Anterior cingulate cortex (tissue), 58 donors: Measurements from ENCODE around the gene LILRB2.
"Not testable (repeated sequence)": the region's sequence is repeated elsewhere in the genome, so short reads cannot be mapped to it uniquely, and the experiment has no call there.

ENCODE experiments used
- DNase-seq, 58 donors: peaks; one replicate each; lab custom pipeline; 2025; lab: John Stamatoyannopoulos, UW

LILRB2 gene

DNA sequence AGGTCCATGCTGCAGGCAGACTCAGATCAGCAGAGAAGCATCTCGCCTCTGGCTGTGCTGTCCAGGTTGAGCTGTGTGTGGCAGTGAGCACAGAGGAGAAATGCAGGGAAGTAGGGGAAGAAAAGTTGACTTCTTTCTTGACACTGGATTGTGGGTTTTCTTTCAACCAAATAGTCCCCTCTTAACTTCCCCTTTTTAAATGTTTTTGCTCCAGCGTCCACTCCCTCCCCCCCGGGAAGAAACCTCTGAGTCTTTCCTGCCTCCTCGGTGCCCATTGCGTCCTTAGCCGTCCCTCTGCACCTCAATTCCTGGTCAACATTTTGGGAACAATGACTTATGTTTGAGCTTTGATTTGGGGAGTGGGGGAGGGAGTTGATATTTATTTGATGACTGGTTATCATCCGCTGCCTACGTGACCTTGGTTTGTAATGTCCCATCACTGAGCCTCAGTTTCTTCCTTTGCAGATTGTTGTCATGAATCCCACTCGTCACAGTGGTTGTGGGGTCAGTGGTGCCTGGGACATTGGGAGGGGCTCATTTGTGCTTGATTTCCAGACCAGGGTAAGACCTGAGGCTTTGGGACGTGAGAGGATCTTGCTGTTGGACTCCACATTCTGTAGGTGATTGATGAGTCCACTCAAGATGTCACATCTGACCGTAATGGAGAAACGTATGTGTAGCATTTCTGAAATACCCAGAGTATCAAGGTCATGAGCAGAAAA lies at the start of gene LILRB2:
TSS of gene LILRB2 (minus strand) at position 104 of the 722 bp plus-strand sequence. CDS start 614 bp downstream, outside the sequence.
- DNase-seq, result peak in 1 of 58 donors; percentile 4

DNA sequence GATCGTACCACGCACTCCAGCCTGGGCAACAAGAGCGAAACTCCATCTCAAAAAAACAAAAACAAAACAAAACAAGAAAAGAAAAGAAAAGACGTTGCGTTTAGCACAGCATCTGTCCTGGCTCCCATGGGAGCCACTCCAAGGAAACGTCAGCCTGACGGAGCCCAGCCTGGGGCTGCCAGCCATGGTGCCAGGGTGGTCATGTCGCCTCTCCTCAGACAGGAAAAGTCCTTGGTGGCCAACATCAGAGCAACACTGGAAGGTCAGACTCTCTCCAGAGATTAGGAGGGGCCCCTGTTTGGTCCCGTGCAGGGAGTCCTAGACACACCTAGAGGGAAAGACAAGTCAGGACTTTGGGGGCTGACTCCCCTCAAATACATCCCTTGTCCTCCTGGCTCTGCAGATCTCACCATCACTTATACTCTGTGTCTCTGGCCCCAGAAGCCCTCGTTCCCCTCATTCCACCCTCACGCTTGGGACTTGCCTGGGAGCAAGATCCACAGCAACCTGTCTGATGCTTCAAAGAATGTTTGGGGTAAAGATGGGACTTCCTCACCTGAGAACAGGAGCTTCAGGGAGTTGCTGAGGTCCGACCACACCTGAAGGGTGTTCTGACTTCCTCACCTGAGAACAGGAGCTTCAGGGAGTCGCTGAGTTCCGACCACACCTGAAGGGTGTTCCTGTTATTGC lies 48.7 kb upstream of the LILRB2 start:
- DNase-seq, result no peak

GRCh38 chr19:54328781-54329180 lies 47.9 kb upstream of the LILRB2 start:
- DNase-seq, result not testable (repeated sequence)

DNA sequence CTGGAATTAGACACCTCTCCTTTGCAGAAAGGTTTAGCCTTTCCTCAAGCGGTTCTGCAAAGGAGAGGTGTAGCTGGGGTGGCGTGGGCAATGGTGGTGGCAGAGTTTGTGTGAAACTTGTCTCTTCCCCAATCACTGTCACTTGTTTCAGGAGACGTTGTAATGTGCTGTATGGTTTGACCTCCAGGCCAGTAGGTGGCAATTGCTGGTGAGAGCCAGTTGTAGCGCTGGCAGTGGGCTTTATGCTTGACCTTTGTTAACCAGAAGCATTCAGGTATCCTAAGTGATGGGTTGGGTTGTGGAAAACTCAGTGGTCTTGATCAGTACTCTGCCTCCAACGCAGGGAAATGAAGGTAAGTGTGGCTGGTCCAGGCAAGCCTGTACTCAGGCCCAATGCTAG lies 44.7 kb upstream of the LILRB2 start:
- no peak for DNase-seq

GRCh38 chr19:54325194-54325621 lies 44.3 kb upstream of the LILRB2 start:
- DNase-seq, result peak in 7 of 58 donors; percentile 1 to 33 (median 10)

- no peak for DNase-seq
These were observed 43.2 kb upstream of the LILRB2 start for GRCh38 chr19:54324071-54324470.

DNA sequence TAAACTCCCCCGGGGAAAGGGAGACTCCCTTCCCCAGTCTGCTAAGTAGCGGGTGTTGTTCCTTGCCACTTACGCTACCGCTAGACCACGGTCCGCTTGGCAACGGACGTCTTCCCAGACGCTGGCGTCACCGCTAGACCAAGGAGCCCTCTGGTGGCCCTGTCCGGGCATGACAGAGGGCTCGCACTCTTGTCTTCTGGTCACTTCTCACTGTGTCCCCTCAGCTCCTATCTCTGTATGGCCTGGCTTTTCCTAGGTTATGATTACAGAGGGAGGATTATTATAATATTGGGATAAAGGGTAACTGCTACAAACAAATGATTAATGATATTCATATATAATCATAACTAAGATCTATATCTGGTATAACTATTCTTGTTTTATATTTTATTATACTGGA lies 42.0 kb upstream of the LILRB2 start:
- not testable (repeated sequence) for DNase-seq

DNA sequence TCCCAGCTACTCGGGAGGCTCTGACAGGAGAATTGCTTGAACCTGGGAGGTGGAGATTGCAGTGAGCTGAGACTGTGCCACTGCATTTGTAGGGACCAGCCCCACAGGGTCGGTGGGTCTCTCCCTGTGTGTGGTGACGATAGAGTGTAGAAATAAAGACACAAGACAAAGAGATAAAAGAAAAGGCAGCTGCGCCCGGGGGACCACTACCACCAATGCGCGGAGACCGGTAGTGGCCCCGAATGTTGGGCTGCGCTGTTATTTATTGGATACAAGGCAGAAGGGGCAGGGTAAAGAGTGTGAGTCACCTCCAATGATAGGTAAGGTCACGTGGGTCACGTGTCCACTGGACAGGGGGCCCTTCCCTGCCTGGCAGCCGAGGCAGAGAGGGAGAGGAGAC lies 41.4 kb upstream of the LILRB2 start:
- DNase-seq, result not testable (repeated sequence)

- no peak for DNase-seq
These were observed 39.2 kb upstream of the LILRB2 start for GRCh38 chr19:54319892-54320670.

DNA sequence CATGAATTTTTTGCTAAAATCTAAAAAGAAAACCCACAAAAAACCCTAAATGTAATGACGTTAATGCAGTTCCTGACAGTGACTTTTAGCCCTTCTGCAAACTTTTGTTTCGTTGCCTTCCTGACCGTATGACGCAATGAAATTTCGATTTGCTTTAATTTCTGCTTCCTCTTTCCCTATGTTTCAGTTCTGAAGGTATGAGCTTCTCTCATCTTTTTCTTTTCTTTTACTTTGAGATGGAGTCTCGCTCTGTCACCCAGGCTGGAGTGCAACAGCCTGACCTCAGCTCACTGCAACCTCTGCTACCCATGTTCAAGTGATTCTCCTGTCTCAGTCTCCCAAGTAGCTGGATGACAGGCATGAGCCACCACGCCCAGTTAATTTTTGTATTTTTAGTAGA lies 38.1 kb upstream of the LILRB2 start:
- no peak for DNase-seq

DNA sequence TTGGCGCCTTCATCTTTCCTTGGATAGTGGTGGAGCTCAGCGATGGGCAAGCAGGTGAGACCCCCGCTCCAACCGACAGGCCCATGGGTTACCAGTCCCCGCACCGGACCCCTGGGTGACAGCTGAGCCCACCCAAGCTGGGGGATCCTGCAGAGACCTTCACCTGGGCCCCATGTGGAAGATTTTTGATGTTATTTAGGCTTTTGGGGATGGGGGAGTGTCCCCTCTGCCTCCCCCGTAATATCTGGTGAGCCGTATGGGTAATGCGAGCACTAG lies 37.0 kb upstream of the LILRB2 start:
- DNase-seq, result no peak

DNA sequence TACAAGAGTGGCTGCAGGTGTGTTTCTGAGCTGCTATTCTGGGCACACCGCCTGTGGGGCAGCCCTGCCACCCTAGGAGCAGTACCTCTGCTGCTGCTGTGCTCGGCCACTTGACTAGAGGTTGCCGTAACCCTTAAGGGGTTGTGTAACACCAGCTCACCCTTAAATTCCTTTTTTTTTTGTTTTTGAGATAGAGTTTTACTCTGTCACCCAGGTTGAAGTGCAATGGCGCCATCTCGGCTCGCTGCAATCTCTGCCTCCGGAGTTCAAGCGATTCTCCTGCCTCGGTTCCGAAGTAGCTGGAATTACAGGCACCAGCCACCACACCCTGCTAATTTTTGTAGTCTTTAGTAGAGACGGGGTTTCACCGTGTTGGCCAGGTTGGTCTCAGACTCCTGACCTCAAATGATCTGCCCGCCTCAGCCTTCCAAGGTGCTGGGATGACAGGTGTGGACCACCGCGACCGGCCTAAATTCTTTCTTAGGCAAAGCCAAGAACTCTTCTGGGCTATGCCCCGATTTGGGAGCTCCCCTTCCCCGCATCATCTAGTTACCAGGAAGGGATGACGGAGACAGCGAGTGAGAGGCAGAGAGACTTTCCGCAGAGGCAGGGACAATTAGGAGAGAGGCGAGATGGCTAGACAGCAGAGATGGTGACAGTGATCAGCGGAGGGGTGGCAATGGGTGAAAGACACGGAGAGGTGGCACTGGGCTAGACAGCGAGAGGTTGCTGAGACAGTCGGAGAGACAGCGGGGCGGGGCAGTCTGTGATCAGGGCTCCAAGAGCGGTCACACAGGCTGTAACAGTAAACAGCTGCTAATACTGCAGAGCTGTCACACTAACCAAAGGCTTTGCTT lies 36.4 kb upstream of the LILRB2 start:
- no peak for DNase-seq

DNA sequence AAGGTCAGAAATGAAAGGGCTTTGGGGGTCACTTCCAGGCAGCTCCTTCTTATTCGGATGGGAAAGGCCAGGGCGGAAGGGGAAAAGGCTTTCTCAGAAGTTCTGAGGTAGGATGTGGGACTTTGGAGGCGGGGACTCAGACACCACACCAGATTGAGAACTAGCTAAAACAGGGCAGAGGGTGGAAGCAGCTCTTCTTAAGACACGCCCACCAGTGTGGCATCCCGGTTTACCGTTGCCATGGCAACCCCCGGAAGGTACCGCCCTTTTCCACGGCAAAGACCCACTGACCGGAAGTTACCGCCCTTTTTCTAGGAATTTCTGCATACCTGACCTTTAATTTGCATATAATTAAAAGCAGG lies 35.8 kb upstream of the LILRB2 start:
- DNase-seq, result no peak

- no peak for DNase-seq
These were observed 35.0 kb upstream of the LILRB2 start for GRCh38 chr19:54315956-54316355.

GRCh38 chr19:54312436-54313377 lies 31.8 kb upstream of the LILRB2 start, which contains the start of gene LILRA5:
TSS of gene LILRA5 (minus strand) at chr19:54313166. CDS start at chr19:54313019, 147 bp downstream.
- DNase-seq, result peak in 2 of 58 donors; percentile 2 to 12

- DNase-seq, result no peak
These were observed 31.1 kb upstream of the LILRB2 start for GRCh38 chr19:54312011-54312410.

DNA sequence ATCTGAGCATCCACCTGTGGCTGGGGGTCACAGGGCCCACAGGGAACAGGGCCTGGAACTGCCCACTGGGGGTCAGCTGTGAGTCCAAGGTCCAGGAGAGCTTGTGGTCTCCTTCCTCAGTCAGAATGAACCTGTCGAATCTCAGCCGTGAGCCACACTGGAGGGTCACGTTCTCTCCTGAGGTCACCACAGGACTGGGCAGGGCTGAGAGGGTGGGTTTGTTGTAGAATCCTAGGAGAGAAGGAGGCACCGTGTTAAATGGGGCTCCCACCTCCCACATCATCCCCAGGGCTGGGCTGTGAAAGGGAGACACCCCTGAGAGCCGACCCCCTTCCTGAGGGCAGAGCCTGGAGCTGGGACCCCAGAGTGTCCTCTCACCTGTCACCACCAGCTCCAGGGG lies 30.6 kb upstream of the LILRB2 start:
- no peak for DNase-seq

GRCh38 chr19:54310543-54310942 lies 29.6 kb upstream of the LILRB2 start:
- no peak for DNase-seq

GRCh38 chr19:54309811-54310210 lies 28.9 kb upstream of the LILRB2 start:
- DNase-seq, result no peak
